ENCODE data around the gene SOS1.

GRCh38 chr2:38934742-38935141 is 186.1 kb downstream of the SOS1 start:
- TF ChIP-seq CTCF (IDR thresholded peaks at IDR 0.05) (no peak), POLR2A (IDR thresholded peaks at IDR 0.05) (no peak), EP300 (IDR thresholded peaks at IDR 0.05) (no peak)

Data from ovary (tissue), 3 donors.